Keratinocyte (primary cell): ENCODE measurements around the gene L3MBTL4. TPM values are rescaled to one million over a fixed set of nuclear protein-coding genes. Genes with fewer than 3 reads are reported as not detected.

ENCODE experiments used
- DNase-seq: peaks from one replicate; pipeline ENCODE4 v3.0.0-alpha.2; 2011; ENCODE audit warnings: low read depth, missing footprints, low spot score
- FAIRE-seq: peaks from 2 replicates; lab custom pipeline; 2011; peaks lifted over from hg19 to GRCh38; lab: Jason Lieb, UNC
- H2AFZ ChIP-seq: 2 replicates; pipeline ENCODE4 v1.6.0; 2012; ENCODE audit warnings: low read length, control low read depth, inconsistent platforms; ENCODE audit not compliant: control insufficient read depth
- H3K27ac ChIP-seq: 2 replicates; pipeline ENCODE4 v1.5.1; 2011; ENCODE audit warnings: low read length; ENCODE audit not compliant: control insufficient read depth, insufficient read depth
- H3K27me3 ChIP-seq: 3 replicates; pipeline ENCODE4 v1.6.0; 2011; ENCODE audit warnings: low read length; ENCODE audit not compliant: control insufficient read depth, insufficient read depth; ENCODE audit errors: extremely low read depth
- H3K36me3 ChIP-seq, 2 experiments: 2 replicates in 1 of 2; 3 replicates in 1 of 2; pipeline ENCODE4 v1.5.1; 2011; ENCODE audit warnings: low read length in 2 of 2, mild to moderate bottlenecking in 1 of 2; ENCODE audit not compliant: control insufficient read depth in 2 of 2, insufficient read depth in 2 of 2; ENCODE audit errors: extremely low read depth in 1 of 2
- H3K4me1 ChIP-seq: 3 replicates; pipeline ENCODE4 v1.5.1; 2011; ENCODE audit warnings: low read length; ENCODE audit not compliant: control insufficient read depth, insufficient read depth; ENCODE audit errors: extremely low read depth
- H3K4me2 ChIP-seq: 3 replicates; pipeline ENCODE4 v1.6.0; 2011; ENCODE audit warnings: low read depth, low read length; ENCODE audit not compliant: control insufficient read depth, insufficient read depth; ENCODE audit errors: extremely low read depth
- H3K4me3 ChIP-seq, 3 experiments: fragments of 200-600 bp in 1 of 3; sonication (generic) in 1 of 3; 2 replicates in 2 of 3; 3 replicates in 1 of 3; pipeline ENCODE4 v1.5.1; 2011 to 2016; ENCODE audit warnings: low read length in 3 of 3, mild to moderate bottlenecking in 3 of 3, control low read depth in 2 of 3, inconsistent platforms in 1 of 3, low read depth in 1 of 3, mixed read lengths in 1 of 3, mixed run types in 1 of 3, moderate library complexity in 1 of 3; ENCODE audit not compliant: control insufficient read depth in 2 of 3, insufficient read depth in 2 of 3; ENCODE audit errors: extremely low read depth in 1 of 3
- H3K79me2 ChIP-seq: 2 replicates; pipeline ENCODE4 v1.6.0; 2012; ENCODE audit warnings: low read length; ENCODE audit not compliant: control insufficient read depth, insufficient read depth
- H3K9ac ChIP-seq: 3 replicates; pipeline ENCODE4 v1.6.0; 2011; ENCODE audit warnings: low read length; ENCODE audit not compliant: control insufficient read depth, insufficient read depth; ENCODE audit errors: extremely low read depth
- H3K9me1 ChIP-seq: 3 replicates; pipeline ENCODE4 v1.6.0; 2011; ENCODE audit warnings: low read length; ENCODE audit not compliant: control insufficient read depth, insufficient read depth; ENCODE audit errors: extremely low read depth
- H3K9me3 ChIP-seq: 2 replicates; pipeline ENCODE4 v1.5.1; 2012; ENCODE audit warnings: low read depth, low read length; ENCODE audit not compliant: control insufficient read depth
- H4K20me1 ChIP-seq: 3 replicates; pipeline ENCODE4 v1.6.0; 2011; ENCODE audit warnings: low read length; ENCODE audit not compliant: control insufficient read depth, insufficient read depth; ENCODE audit errors: extremely low read depth
- CTCF ChIP-seq, 3 experiments: IDR thresholded peaks in 1 of 3; conservative IDR thresholded peaks in 1 of 3; optimal IDR thresholded peaks in 1 of 3; 2 replicates in 2 of 3; 3 replicates in 1 of 3; pipeline versions ENCODE3 to v1.5.1; 2011; ENCODE audit warnings: low read length in 3 of 3, mild to moderate bottlenecking in 3 of 3, moderate library complexity in 2 of 3, control low read depth in 1 of 3, inconsistent platforms in 1 of 3; ENCODE audit not compliant: insufficient read depth in 2 of 3; ENCODE audit errors: extremely low read depth in 1 of 3
- EZH2 ChIP-seq: IDR thresholded peaks from one replicate; pipeline ENCODE4 v1.6.1; 2012; ENCODE audit warnings: inconsistent platforms, mild to moderate bottlenecking, low read length, moderate library complexity
- dilution Hi-C: fragments of 300-500 bp; cut with MboI; formaldehyde crosslinking; loops from one replicate; pipeline ENCODE4 v1.7.0; 2020; ENCODE audit warnings: low sequenced_read_pairs; ENCODE audit not compliant: extremely low pct_ligation_motif_present
- polyA plus RNA-seq, 5 experiments: library from polyadenylated mRNA; depleted of rRNA in 3 of 5; stranded (reverse) in 3 of 5; stranded (forward) in 1 of 5; unstranded in 1 of 5; fragments of >200 nt; gene quantifications; 1 replicate in 1 of 5; 2 replicates in 3 of 5; 3 replicates in 1 of 5; pipeline versions ENCODE4 v1.2.1 to v1.2.3, GENCODE V29; 2011 to 2012; ENCODE audit warnings: missing spikeins in 2 of 5, low read depth in 1 of 5, low replicate concordance in 1 of 5

L3MBTL4 gene
- polyA plus RNA-seq, 1 donor (not counting 4 experiments of a cell fraction or from before 2014, with no cell fraction given) = 0.17 TPM

GRCh38 chr18:6211174-6211504 is 203.6 kb downstream of the L3MBTL4 start:
- FAIRE-seq = no peak
- no peaks in the 10 kb centered on the region for H3K9me3 ChIP-seq
- no peaks in the 10 kb centered on the region for H3K4me1 ChIP-seq
- no peaks in the 10 kb centered on the region for H4K20me1 ChIP-seq
- H3K9ac ChIP-seq = no peak overlapping the region
- H2AFZ ChIP-seq = no peak overlapping the region
- no peaks in the 10 kb centered on the region for H3K36me3 ChIP-seq
- DNase-seq = no peak
- no peak overlapping the region for H3K4me2 ChIP-seq
- no peak overlapping the region for H3K4me3 ChIP-seq
- H3K27ac ChIP-seq = no peak overlapping the region
- dilution Hi-C loops = no loop called here
- no peaks in the 10 kb centered on the region for H3K9me1 ChIP-seq
- no peaks in the 10 kb centered on the region for H3K79me2 ChIP-seq
- H3K27me3 ChIP-seq = no peaks in the 10 kb centered on the region
- TF ChIP-seq CTCF (optimal IDR thresholded peaks at IDR 0.05 in 1 of 3, IDR thresholded peaks at IDR 0.05 in 1 of 3, conservative IDR thresholded peaks at IDR 0.05 in 1 of 3; ENCODE audit: extremely low read depth in 1 of 3, insufficient read depth in 2 of 3, low read length in 3 of 3) (no peak), EZH2 (no peak)

GRCh38 chr18:6210349-6211173 is 204.2 kb downstream of the L3MBTL4 start:
- H3K9me1 ChIP-seq = no peaks in the 10 kb centered on the region
- no peak overlapping the region for H2AFZ ChIP-seq
- no peaks in the 10 kb centered on the region for H3K27me3 ChIP-seq
- H3K9ac ChIP-seq = no peak overlapping the region
- DNase-seq (no peak), FAIRE-seq (no peak)
- H3K27ac ChIP-seq = no peak overlapping the region
- no peaks in the 10 kb centered on the region for H3K36me3 ChIP-seq
- H4K20me1 ChIP-seq = no peaks in the 10 kb centered on the region
- no peak for TF ChIP-seq CTCF (optimal IDR thresholded peaks at IDR 0.05 in 1 of 3, IDR thresholded peaks at IDR 0.05 in 1 of 3, conservative IDR thresholded peaks at IDR 0.05 in 1 of 3; ENCODE audit: extremely low read depth in 1 of 3, insufficient read depth in 2 of 3, low read length in 3 of 3)
- no peak overlapping the region for H3K4me3 ChIP-seq
- no peaks in the 10 kb centered on the region for H3K9me3 ChIP-seq
- no peaks in the 10 kb centered on the region for H3K79me2 ChIP-seq
- no peak overlapping the region for H3K4me2 ChIP-seq
- dilution Hi-C loops = no loop called here
- H3K4me1 ChIP-seq = no peaks in the 10 kb centered on the region
